Activated CD8-positive, alpha-beta memory T cell treated with anti-CD3 and anti-CD28 coated beads, Interleukin-2, amount 50 U/mL, for 1 hour (primary cell): Measurements from ENCODE around the gene DCAF10.
"Not testable (repeated sequence)": the region's sequence is repeated elsewhere in the genome, so short reads cannot be mapped to it uniquely, and the experiment has no call there.

Experiments
- DNase-seq: peaks from one replicate; pipeline ENCODE4 v3.0.0-alpha.2; 2020; ENCODE audit errors: extremely low read depth

Gene DCAF10

DNA sequence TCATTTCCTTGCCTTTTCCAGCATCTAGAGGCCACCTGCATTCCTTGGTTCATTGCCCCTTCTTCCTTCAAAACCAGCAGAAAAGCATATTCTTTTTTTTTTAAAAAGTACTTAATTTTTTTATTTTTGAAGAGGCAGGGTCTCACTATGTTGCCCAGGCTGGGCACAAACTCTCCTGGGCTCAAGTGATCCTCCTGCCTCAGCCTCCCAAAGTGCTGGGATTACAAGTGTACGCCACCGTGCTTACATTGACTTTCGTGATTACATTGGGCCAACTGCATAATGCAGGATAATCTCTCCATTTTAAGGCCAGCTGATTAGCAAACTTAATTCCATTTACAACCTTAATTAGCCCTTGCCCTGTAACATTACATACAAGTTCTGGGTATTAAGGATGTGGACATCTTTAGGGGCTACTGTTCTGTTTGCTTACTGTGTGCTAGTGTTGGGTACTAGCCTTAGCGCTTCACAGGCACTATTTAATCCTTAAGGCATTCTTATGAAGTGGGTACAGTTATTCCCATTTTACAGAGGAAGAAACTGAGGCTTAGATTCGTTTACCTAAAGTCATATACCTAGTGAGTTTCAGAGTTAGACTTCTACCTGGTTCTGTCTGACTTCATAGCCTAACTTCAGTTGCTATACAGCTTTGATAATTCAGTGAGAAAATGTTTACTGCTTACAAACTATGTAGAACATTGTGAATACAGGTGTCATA is 69.6 kb downstream of the DCAF10 start:
- no peak for DNase-seq

DNA sequence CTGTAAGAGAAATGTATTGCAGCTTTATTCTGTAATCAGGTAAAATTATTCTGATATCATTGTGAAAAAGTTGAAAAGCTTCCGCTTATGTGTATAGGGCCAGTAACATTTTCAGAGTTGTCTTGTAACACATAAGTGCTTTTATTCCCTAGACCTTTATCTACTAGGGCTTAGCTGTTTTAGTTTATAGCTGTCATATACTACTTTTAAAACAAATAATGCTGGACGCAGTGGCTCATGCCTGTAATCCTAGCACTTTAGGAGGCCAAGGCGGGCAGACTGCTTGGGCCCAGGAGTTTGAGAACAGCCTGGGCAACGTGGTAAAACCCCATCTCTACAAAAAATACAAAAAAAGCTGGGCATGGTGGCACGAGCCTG is 70.2 kb downstream of the DCAF10 start:
- no peak for DNase-seq

DNA sequence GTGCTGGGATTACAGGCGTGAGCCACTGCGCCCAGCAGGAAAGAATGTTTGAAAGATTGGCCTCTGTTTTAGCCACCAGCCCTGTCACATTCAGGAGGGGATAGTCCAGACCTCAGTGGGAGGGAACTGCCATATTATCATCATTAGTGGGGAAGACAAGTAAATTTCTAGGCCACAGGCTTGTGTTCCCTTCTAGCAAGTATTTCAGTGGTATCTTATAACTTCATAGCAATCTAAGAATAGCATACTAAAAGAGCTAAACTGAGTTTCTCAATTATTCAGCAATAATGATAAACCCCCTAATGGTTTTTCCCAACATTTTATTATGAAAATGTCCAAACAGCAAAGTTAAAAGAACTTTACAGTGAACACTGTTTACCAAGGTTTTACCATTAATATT is 73.4 kb downstream of the DCAF10 start:
- no peak for DNase-seq

DNA sequence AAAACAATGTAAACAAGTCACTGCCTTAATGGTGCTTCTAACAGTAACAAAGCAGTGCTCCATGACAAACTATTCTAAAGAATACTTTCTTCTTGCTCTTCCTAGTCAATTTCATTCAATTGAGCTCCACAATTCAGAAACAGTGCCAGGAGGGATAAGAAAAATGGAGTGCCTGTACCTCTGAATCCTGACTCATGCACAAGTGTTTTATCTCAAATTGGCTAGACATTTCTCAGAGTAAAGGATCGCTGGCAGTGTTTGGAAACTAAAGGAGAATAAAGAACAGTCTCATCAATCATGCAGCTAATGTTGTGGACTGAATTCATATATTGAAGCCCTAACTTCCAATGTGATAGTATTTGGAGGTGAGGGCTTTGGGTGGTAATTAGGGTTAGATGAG is 75.8 kb downstream of the DCAF10 start:
- DNase-seq = no peak

DNA sequence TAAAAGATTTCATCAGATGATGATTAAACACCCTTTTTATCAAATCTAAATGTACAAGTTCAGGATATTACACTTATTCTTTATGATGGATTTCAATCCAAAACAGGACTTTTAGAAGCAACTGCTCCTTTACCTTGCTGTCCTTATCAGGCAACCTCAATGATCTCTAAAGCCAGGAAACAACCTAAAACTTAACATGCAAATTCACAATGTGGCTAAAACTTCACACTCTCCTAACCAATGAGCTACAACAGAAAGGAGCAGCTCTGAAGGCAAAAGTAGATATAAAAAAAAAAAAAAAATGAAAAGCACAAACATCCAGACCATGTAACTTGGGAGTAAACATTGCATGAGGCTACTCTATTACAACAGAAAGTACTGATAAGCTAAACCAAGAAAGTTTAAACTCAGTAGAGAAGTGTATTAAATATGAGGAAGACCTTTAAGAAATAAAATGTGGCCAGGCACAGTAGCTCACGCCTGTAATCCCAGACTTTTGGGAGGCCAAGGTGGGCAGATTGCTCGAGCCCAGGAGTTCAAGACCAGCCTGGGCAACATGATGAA is 80.4 kb downstream of the DCAF10 start:
- no peak for DNase-seq

DNA sequence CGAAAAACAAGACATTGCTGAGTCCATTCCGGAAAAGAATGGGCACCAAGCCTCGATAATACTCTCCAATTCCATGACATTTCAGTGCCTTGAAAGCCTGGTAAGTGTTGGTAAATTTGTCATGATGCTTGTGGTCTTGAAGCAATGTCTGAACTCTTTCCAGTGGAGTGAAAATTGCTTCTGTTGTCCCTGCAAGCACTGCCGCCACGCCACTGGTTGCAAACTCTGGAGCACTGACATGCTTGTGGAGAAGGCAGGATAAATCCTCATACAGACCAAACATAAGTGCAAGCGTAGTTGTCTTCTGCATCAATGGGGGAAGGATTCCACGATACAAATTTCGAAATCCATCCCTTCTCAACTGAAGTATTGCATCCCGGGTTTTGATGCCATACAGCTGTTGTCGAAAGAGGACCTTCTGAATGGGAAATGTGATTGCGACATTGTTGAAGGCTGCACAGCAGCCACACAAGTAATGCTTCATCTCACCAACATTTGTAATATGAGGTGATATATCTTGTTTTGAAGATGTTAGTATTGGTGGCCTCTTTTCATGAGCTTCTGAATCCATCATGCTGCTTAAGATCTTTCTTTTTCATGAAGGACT is 87.5 kb downstream of the DCAF10 start:
- DNase-seq = not testable (repeated sequence)

DNA sequence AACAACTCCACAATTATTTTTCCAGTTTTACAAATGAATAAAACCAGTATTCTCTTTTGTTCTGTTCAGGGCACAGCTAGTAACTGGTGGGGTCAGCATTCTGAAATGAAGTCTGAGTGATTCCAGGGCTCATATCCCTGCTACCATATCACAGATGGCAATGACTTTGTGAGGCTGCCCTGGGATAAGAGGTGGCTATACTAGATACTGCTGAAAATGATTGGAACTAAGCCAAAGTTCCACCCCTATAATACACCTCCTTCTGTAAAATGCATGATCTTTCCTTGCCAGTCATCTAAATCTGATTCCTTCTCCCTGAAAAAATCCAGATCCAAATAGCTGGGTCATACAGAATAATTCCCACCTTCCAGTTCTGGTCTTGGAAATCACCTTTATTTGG is 88.9 kb downstream of the DCAF10 start:
- DNase-seq = no peak

DNA sequence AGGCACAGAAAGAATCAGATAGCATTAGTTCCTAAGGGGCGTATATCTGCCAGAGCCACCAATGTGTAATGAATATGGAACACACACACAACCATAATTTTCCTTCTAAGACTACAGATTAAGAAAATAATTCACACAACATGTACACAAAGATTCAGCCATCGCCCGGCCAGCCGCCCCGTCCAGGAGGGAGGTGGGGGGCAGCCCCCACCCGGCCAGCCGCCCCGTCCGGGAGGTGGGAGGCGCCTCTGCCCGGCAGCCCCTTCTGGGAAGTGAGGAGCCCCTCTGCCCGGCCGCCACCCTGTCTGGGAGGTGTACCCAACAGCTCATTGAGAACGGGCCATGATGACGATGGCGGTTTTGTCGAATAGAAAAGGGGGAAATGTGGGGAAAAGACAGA is 90.4 kb downstream of the DCAF10 start:
- not testable (repeated sequence) for DNase-seq

DNA sequence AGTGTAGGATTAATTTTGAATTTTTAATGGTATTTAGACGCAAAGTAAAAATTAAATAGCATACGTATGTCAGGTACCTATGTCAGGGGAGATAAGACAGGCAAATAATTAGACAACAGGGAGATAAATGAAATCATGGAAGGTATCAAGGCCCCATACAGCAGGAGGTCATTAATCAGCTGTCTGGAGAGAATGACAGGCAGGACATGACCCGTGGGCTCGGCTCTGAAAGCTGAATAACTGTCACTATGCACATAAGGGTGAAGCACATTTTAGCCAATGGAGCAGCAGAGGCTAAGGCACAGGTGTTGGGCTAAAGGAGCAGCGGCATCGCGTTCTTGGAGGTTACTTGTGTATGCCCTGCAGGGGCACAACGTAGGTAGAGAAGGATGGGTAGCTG is 91.5 kb downstream of the DCAF10 start:
- no peak for DNase-seq

DNA sequence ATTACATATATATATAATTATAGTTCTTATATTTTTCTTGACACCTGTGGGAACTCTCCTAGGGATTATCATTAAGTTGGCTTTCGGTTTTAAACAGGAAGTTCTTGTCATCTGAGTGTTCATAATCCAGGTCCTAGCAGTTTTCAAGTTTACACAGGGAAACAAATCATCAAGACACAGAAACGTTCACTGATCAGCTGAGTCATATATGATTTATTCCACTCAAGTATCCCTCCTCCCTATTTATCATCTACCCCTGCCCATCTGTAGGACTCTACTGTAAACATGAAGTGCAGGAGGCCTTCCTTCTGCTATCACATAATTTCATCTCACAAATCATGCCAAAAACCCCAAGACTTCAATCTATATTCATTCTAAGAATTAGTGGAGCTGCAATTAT is 97.1 kb downstream of the DCAF10 start:
- no peak for DNase-seq

DNA sequence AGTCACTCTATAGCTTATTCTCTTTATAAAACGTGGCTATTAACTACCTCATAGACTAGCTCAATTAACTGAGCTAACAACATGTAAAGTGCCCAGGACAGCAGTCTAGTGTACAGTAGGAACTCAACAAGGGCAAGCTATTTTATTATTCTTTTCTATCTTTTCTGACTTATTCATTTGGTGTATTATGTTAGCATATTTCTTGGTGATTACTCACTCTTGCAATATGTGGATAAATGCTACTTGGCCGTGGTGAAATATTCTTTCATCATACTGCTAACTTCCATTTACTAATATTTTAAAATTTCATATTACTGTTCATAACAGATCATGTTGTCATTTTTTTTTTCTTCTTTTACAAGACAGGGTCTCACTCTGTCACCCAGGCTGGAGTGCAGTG is 98.4 kb downstream of the DCAF10 start:
- DNase-seq = no peak

DNA sequence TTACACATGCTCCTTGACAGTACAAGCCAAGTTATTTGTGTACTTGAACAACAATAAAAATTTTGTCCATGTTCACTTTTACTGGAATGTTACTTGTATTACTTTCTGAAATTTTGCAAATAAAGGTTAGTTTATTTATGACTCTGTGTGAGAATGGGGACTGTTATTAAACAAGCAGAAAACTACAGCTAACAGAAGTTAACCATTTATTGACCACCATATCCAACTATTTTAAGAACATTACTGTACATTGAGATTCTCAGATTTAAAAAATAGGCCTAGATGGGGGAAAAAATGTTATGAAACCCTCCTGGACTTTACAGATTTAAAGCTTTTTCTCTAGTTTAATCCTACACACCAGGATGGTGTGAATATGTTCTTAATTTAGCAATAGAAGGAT is 101.5 kb downstream of the DCAF10 start:
- no peak for DNase-seq

DNA sequence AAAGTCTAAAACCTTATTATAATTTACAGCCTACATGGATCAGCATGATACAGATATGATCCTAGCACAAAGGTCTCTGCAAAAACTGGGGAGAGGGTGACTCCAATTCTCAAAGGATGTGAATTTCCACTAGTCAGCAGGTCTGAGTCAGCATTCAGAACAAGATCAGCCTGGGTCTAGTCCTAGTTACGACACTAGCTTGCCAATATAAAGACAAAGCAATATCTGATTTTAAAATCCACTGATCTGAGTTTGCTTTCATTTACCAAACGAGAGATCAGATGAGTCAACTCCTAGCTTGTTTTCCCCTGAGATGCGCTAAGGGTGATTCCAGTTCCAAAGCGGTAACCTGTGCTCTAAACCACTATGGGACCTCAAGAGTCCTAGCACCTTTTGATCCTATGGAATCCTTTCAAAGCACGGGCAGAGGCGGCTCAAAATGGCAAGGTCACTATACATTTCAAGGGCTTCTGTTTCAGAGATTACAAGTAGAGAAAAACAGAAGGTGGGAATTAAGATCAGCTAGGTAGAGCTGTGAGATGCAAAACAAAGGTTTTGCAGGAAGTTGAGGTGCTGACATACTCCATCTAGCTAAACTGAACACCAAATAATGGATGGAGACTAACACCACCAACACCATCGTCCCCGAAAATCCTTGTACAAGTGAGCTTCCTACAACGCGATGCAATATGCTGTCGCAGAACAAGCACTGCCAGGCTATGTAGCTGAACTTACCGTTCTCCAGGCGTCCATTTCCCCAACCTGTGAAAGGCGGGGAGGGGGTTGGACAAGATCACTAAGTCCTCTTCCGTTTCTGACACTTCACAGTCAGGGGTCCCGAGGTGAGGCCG is 102.4 kb downstream of the DCAF10 start:
- no peak for DNase-seq

DNA sequence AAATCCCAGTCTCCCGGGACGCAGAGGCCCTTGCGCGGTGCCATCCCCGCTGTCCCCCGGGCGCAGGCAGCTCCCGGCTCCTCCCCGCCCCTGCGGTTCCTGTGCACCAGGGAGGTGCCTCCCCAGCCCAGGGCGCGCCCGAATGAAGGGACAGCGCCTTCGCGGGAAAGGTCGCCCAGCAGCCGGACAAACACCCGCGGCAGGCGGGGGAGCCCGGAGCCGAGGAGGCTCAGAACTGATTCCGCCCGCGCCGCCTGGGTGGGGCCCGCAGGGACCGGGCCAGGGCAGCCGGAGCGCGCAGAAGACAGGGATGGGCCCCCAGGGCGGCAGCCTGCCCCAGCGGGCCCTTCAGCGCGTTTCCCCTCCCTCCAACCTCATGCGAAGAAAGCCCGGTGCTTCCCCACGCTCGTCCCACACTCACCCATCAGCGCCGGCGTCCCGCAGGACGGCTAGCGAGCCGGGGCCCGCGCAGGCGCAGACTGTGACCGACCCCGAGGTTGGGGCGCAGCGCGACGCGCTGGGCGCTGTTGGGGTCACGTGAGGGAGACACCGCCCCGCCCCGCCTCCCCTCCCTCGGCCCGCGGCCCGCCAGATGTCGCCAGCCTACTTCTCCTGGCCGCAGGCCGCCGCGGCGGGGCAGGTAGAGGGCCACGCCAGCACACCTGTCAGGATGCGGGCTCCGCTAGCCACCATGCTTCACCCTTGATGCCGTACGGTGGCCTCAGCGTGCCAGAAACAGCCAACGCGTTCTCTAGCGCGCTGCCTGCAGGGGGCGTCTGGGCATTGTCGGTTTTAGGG is 103.2 kb downstream of the DCAF10 start, which contains the start of gene SLC25A51:
Gene SLC25A51, minus strand, starts transcription at position 481 of the 798 bp plus-strand sequence. CDS start 15,577 bp downstream, outside the sequence.
- DNase-seq = peak; percentile 90

DNA sequence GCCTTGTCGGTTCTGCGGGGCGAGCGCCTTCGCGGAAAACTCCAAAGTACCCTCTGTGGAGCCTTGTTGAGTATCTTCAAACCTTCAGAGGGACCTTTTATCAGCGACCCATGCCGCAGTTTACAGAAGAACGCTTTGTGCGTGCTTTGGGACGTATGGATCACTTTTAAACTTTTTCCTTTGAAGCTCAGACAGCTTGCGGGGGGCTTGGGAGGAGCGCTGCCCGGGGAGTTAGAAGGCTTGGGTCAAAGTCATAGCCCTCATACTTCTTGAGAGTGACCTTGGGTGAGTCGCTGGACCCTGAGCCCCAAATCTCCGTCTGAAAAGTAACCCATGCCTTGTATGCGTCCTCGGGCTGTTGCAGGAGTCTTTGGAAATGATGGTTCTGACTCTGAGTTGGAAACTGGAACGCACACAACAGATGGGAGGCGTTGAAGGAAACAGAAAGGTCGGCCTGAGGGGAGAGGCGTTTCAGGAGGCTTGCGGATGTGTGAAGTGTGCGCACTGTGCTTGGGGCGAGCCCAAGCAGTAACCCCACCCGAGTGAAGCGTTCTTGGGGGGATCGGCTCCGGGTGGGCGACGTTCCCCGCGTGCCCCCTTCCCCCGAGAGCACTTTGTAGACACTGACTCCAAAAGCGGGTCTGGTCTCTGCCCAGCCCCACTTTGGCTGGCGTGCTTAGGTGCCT is 104.0 kb downstream of the DCAF10 start:
- DNase-seq = no peak

DNA sequence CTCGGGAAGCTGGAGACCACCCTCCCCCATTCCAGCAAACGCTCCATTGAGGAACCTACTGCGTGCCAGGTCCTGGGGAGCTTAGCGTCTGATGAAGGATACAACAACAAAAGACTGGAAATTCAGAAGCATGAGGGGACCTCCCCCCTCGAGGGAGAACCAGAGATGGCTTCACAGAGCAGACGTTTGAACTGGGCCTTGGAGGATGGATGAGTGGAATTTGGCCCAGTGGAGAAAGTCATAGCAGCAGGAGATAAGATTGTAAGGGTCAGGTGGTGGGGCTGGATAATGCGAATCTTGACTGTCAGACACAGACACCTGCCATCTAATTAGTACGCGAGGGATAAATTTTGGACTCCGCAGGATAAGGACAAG is 104.5 kb downstream of the DCAF10 start:
- DNase-seq = no peak

DNA sequence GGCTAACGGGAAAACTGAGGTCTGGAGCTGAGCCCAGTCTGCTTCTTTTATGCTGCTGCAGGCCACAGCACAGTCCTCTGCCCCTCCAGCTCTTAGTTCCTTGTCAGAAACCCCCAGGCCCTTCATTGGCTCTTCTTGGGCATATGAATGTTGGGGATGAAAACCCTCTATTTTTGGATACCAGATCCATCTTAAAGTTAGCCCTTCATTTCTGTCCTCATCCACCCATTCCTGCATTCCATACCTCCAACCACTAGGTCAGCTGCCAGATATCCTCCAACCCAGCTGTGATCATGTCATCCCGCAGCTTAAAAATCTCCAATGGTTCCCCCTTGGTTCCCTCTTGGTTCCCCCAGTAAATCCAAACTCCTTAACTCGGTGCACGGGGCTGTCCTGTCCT is 105.2 kb downstream of the DCAF10 start:
- DNase-seq = no peak

DNA sequence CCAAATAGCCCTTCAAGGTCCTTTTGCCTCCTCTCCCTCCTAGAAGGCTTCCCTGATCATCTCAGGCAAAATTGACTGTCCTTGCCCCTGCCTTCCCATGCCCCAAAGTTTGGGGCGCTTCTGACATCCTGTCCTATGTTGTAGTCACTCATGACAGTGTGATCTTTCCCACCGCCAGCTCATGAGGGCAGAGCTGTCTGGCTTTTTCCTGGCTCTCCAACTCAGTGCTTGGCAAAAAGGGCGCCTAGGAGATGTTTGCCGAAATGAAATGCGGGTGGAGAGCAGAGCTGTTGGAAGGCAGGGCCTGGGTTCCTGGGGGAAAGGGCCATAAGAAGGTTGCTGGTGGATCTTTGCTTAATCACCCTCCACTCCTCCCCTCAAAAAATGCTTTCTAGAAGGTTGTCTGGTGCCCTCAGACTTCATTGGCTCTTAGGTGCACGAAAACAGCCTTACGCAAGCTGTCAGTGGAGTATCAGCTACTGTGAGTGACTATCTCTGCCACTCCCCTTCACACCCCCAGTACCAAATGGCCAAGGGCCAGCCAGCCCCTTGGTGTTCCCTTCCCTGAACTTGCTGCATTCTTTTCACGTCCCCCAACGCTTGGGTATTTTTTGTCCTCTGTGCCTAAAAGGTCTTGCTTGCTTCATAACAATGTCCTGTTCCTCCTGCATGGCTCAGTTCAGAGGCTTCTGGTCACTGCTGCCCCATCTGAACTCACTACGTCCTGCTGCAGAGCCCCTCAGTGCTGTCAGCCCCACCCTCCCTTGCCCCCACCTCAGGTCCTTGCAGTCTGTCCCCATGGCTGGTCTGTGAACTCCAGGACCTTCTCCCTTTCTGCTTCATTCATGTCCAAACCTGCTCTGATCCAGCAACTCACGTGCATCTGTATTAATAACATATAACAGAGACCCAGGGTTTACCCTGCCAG is 106.0 kb downstream of the DCAF10 start:
- DNase-seq = no peak

DNA sequence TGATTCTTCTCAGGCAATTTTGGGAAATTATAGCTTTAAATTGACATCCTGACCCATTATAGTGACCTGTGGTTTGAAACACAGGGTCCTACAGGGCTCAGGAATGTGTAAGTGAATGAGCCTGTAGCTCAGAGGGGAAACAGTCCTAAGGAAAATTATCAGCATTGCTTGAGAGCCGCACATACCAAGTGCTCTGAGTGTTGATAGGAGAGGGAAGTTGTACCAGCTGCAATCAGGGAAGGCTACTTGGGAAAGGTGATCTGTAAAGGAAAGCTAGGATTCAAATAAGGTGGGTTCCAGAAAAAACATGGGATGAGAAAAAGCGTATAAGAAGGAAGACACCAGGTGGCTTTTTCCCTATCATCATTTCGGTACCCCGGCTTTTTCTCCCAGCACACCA is 107.7 kb downstream of the DCAF10 start:
- DNase-seq = no peak

DNA sequence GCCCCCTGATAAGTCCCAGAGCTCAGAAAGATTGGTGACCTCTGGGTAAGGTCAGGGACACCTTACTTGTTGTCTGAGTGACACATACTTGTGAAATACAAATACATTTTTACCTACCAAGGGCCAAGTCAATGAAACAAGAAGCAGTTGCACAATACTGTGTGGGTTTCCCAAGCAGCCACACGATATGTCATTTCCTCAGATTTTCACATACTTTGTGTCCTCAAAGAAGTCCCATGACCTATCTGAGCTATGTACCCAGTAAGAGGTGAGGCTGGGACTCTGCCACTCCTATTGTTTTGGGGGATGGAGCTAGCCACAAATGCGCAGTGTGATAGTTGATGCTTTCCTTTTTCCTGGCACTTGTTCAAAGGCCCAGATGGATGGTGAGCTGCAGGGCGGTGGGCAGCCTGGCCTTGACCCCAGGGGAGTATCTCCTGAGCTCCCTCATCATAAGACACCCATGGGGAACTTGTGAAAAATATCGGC is 108.1 kb downstream of the DCAF10 start:
- DNase-seq = no peak
